ENCODE data around the gene SKIC8. TPM values are rescaled to one million over a fixed set of nuclear protein-coding genes. Genes with fewer than 3 reads are reported as not detected.

The SKIC8 gene
- total and polyA plus RNA-seq, 2 of the 13 experiments (the other 11 are each of a cell fraction or from before 2014, with no cell fraction given), result 69.5 to 70.6 TPM

DNA sequence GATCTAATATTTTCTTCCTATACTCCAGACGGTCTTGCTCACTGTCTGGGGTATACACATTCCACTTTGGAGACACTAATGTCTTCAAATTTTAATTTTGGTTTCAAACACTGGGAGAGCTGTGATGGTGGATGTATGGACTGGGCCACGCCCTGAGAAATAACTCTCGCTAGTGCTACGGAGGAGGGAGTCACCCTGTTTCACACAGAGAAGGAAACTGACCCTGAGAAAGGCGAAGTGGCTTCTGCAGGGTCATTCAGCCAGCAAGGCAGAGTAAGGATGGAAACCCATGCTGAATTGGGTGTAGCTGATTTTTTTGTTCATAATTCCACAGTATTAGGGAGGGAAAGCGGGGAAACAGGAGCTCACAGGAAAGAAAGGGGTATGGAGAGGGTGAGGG, 8.6 kb upstream of the SKIC8 start:
- 26% methylated on average over 6 of the region's 6 CpGs for WGBS (ENCODE audit: low lambda C conversion rate)
- H3K79me2 ChIP-seq (ENCODE audit: insufficient read depth, low read length), result no peaks in the 10 kb centered on the region
- peaks cover 36% of the 10 kb centered on the region for H3K4me1 ChIP-seq (ENCODE audit: insufficient read depth, low read length)
- ATAC-seq (no peak), FAIRE-seq (no peak), DNase-seq (ENCODE audit: low spot score) (no peak)
- H3K9ac ChIP-seq (ENCODE audit: insufficient read depth, low read depth, low read length), result no peak overlapping the region
- H2AFZ ChIP-seq (ENCODE audit: low read length), result no peak overlapping the region
- H3K4me2 ChIP-seq (ENCODE audit: low read depth, low read length), result peak overlapping the region; percentile 33; the same call in 1 of the 2 replicates
- CTCF ChIA-PET (ENCODE audit: low intra/inter-chr PET ratio, low total read pairs), result interaction anchor here (1.0 to 4.1 kb wide), 4 partner anchors 9 to 174 kb away, joined by 3 to 47 read pairs (median 14); no protein-coding TSS in a partner anchor
- H3K27ac ChIP-seq (ENCODE audit: extremely low read length, insufficient read depth, low read length), result no peak overlapping the region
- TF ChIP-seq ZNF660 (CRISPR knock-in tag; IDR thresholded peaks at IDR 0.05; ENCODE audit: borderline replicate concordance, low read depth), result no peak
- TF ChIP-seq PRMT3 (CRISPR knock-in tag; IDR thresholded peaks at IDR 0.05; ENCODE audit: borderline replicate concordance, low read depth), result no peak
- no peak for TF ChIP-seq CHD2 (IDR thresholded peaks at IDR 0.05; ENCODE audit: low read depth, low read length)
- TF ChIP-seq, protein P1, sequence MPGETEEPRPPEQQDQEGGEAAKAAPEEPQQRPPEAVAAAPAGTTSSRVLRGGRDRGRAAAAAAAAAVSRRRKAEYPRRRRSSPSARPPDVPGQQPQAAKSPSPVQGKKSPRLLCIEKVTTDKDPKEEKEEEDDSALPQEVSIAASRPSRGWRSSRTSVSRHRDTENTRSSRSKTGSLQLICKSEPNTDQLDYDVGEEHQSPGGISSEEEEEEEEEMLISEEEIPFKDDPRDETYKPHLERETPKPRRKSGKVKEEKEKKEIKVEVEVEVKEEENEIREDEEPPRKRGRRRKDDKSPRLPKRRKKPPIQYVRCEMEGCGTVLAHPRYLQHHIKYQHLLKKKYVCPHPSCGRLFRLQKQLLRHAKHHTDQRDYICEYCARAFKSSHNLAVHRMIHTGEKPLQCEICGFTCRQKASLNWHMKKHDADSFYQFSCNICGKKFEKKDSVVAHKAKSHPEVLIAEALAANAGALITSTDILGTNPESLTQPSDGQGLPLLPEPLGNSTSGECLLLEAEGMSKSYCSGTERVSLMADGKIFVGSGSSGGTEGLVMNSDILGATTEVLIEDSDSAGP (CRISPR knock-in tag; IDR thresholded peaks at IDR 0.05; ENCODE audit: borderline replicate concordance), result no peak
- TF ChIP-seq NR2C2 (CRISPR knock-in tag; IDR thresholded peaks at IDR 0.05; ENCODE audit: borderline replicate concordance), result no peak
- no peak for TF ChIP-seq KLF15 (CRISPR knock-in tag; IDR thresholded peaks at IDR 0.05; ENCODE audit: borderline replicate concordance)
- TF ChIP-seq HIVEP1 (CRISPR knock-in tag; IDR thresholded peaks at IDR 0.05), result no peak
- TF ChIP-seq MTA3 (CRISPR knock-in tag; IDR thresholded peaks at IDR 0.05), result no peak
- H3K9me3 ChIP-seq (ENCODE audit: low read length), result no peaks in the 10 kb centered on the region
- no peak overlapping the region for H3K4me3 ChIP-seq (replicated peaks in 1 of 3; ENCODE audit: insufficient read depth in 1 of 3, low read depth in 2 of 3, low read length in 3 of 3)
- H3K27me3 ChIP-seq (ENCODE audit: control insufficient read depth in 1 of 2, insufficient read depth in 2 of 2, low read length in 2 of 2), result peaks cover 0 to 2% of the 10 kb centered on the region in 2 experiments; a peak in 3 of 5 replicates
- POLR2A ChIA-PET, result no interaction called here
- intact Hi-C loops (cut with micrococcal nuclease; ENCODE audit: unreplicated experiment) (loop anchor here (1.0 to 10.0 kb wide), 6 partner anchors 67 to 257 kb away; partner anchors contain the start of genes CHRNA5 and IREB2), in situ Hi-C loops (cut with HindIII; ENCODE audit: extremely low pct_ligation_motif_present, low pct_unique_long_range_greater_than_20kb) (loop anchor here (10.0 kb wide), 2 partner anchors 177 to 407 kb away; no protein-coding TSS in a partner anchor)
- no peaks in the 10 kb centered on the region for H4K20me1 ChIP-seq (ENCODE audit: insufficient read depth, low read length)
- H3K36me3 ChIP-seq (replicated peaks in 1 of 2; ENCODE audit: control insufficient read depth in 1 of 2, insufficient read depth in 2 of 2, low read length in 2 of 2), result no peaks in the 10 kb centered on the region
- BruUV-seq (replicated peaks), result no TSS peak
